ENCODE results near the gene ABHD16B. TPM values are rescaled to one million over a fixed set of nuclear protein-coding genes. Genes with fewer than 3 reads are reported as not detected.

The ABHD16B gene
- total and polyA plus RNA-seq, 8 donors: 0.12 to 0.53 TPM; not detected in 6

DNA sequence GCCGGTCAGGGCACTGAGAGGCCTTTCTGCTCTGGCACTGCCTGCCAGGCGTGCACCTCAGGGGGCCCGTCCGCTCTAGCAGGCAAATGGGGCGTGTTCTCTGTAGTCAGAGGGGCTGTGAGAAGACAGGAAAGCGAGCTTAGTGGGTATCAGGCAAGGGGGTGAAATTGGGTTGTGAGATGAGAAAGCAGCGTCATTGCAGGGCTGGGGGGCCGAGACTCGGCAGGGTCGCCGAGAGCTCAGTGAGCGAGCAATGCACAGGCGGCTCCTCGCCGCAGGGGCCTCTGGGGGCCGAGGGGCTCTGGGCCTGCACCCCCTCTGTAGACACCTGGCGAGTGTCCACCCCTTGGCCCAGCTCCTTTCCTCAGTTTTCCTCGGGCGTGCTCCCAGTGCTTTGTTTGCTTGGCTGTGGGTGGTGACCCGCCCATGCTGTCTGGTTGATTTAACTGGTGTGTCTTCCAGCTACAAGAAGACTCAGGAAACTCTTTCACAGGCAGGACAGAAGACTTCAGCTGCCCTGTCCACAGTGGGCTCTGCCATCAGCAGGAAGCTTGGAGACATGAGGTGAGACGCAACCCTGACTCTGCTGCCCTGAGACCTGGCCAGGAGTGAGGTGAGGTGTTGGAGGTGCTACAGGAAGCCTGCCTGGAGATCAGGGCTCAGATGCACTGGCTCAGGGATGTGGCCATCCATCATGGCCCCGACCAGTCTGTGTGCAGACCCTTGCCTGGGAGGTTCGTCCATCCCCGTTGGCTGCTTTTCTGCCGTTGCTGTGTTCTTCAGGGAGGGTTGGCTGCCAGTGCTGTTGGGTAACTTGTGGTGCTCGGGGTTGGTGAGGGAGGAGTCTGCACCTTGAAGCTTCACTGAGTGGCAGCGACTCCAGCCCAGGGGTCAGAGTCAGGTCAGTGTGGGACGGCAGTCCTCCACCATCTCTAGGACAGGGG lies 21.2 kb downstream of the ABHD16B start:
- peaks cover 0 to 30% (median 7%) of the 10 kb centered on the region in 3 donors for H3K36me3 ChIP-seq
- intact Hi-C loops (cut with DNase I): no loop called here
- 89 to 90% methylated on average over 28 of the region's 28 CpGs for WGBS, 2 donors
- H3K9me3 ChIP-seq: no peaks in the 10 kb centered on the region
- DNase-seq: peak in 1 of 6 donors; percentile 67
- no peak overlapping the region for H3K4me3 ChIP-seq
- H3K27me3 ChIP-seq: no peaks in the 10 kb centered on the region
- ATAC-seq: no peak
- TF ChIP-seq, protein P1, sequence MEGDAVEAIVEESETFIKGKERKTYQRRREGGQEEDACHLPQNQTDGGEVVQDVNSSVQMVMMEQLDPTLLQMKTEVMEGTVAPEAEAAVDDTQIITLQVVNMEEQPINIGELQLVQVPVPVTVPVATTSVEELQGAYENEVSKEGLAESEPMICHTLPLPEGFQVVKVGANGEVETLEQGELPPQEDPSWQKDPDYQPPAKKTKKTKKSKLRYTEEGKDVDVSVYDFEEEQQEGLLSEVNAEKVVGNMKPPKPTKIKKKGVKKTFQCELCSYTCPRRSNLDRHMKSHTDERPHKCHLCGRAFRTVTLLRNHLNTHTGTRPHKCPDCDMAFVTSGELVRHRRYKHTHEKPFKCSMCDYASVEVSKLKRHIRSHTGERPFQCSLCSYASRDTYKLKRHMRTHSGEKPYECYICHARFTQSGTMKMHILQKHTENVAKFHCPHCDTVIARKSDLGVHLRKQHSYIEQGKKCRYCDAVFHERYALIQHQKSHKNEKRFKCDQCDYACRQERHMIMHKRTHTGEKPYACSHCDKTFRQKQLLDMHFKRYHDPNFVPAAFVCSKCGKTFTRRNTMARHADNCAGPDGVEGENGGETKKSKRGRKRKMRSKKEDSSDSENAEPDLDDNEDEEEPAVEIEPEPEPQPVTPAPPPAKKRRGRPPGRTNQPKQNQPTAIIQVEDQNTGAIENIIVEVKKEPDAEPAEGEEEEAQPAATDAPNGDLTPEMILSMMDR (IDR thresholded peaks at IDR 0.05): no peak
- H3K4me1 ChIP-seq: no peaks in the 10 kb centered on the region
- H3K27ac ChIP-seq: no peak overlapping the region
- FAIRE-seq: no peak

- FAIRE-seq: no peak
- DNase-seq: no peak
- no peaks in the 10 kb centered on the region for H3K4me1 ChIP-seq
- no peaks in the 10 kb centered on the region for H3K27me3 ChIP-seq
- TF ChIP-seq, protein P1 (IDR thresholded peaks at IDR 0.05): no peak
- no peak overlapping the region for H3K4me3 ChIP-seq
- H3K36me3 ChIP-seq: peaks cover 0 to 24% (median 7%) of the 10 kb centered on the region in 3 donors
- intact Hi-C loops (cut with DNase I): no loop called here
- 87 to 94% methylated on average over 6 of the region's 6 CpGs for WGBS, 2 donors
- no peak for ATAC-seq
- H3K27ac ChIP-seq: no peak overlapping the region
- no peaks in the 10 kb centered on the region for H3K9me3 ChIP-seq
These were observed 21.9 kb downstream of the ABHD16B start for GRCh38 chr20:63883201-63883593.

GRCh38 chr20:63884506-63885263 lies 23.4 kb downstream of the ABHD16B start:
- Histone ChIP-seq H3K27ac (no peak overlapping the region), H3K36me3 (peaks cover 0 to 29% (median 7%) of the 10 kb centered on the region in 3 donors), H3K27me3 (no peaks in the 10 kb centered on the region), H3K4me3 (no peak overlapping the region), H3K4me1 (no peaks in the 10 kb centered on the region), H3K9me3 (no peaks in the 10 kb centered on the region)
- intact Hi-C loops (cut with DNase I): no loop called here
- WGBS, 2 donors: 81 to 83% methylated on average over 21 of the region's 21 CpGs
- ATAC-seq (peak in 1 of 4 donors; percentile 9), DNase-seq (no peak), FAIRE-seq (no peak)
- TF ChIP-seq, protein P1 (IDR thresholded peaks at IDR 0.05): no peak

GRCh38 chr20:63885264-63886053 lies 24.2 kb downstream of the ABHD16B start:
- TF ChIP-seq, protein P1 (IDR thresholded peaks at IDR 0.05): no peak
- WGBS, 2 donors: 91 to 93% methylated on average over 27 of the region's 27 CpGs
- Histone ChIP-seq H3K9me3 (no peaks in the 10 kb centered on the region), H3K36me3 (peaks cover 0 to 36% (median 7%) of the 10 kb centered on the region in 3 donors), H3K27me3 (no peaks in the 10 kb centered on the region), H3K4me3 (no peak overlapping the region), H3K27ac (no peak overlapping the region), H3K4me1 (no peaks in the 10 kb centered on the region)
- no peak for FAIRE-seq
- no peak for ATAC-seq
- intact Hi-C loops (cut with DNase I): no loop called here
- no peak for DNase-seq

Data from pancreas (tissue), 10 donors.